H9 (cell line): ENCODE data around the gene CMTM8. TPM values are rescaled to one million over a fixed set of nuclear protein-coding genes. Genes with fewer than 3 reads are reported as not detected.

Source experiments
- DNase-seq: peaks from one replicate; pipeline ENCODE4 v3.0.0-alpha.2; 2017
- H2AFZ ChIP-seq: one replicate; pipeline ENCODE4 v1.6.1; 2013; ENCODE audit warnings: mild to moderate bottlenecking, low read length, control low read depth, moderate library complexity
- H2AK5ac ChIP-seq: 2 replicates; pipeline ENCODE4 v1.6.1; 2013; ENCODE audit warnings: low read length, control low read depth, mixed read lengths; ENCODE audit not compliant: insufficient read length
- H2BK120ac ChIP-seq: one replicate; pipeline ENCODE4 v1.6.1; 2013; ENCODE audit warnings: low read depth, mild to moderate bottlenecking, low read length, control low read depth, inconsistent platforms; ENCODE audit not compliant: poor library complexity, severe bottlenecking
- H2BK12ac ChIP-seq: 2 replicates; pipeline ENCODE4 v1.6.1; 2013; ENCODE audit warnings: low read length, control low read depth, mixed read lengths, low read depth; ENCODE audit not compliant: insufficient read length
- H2BK15ac ChIP-seq: 2 replicates; pipeline ENCODE4 v1.6.1; 2013; ENCODE audit warnings: low read depth, low read length, control low read depth
- H2BK20ac ChIP-seq: one replicate; pipeline ENCODE4 v1.6.1; 2013; ENCODE audit warnings: low read depth, mild to moderate bottlenecking, low read length, control low read depth, inconsistent platforms; ENCODE audit not compliant: poor library complexity, severe bottlenecking
- H2BK5ac ChIP-seq: 2 replicates; pipeline ENCODE4 v1.6.1; 2013; ENCODE audit warnings: low read length, control low read depth, mixed read lengths; ENCODE audit not compliant: insufficient read length
- H3K14ac ChIP-seq: 2 replicates; pipeline ENCODE4 v1.6.1; 2013; ENCODE audit warnings: low read length, control low read depth; ENCODE audit not compliant: insufficient read depth
- H3K18ac ChIP-seq: 2 replicates; pipeline ENCODE4 v1.6.1; 2013; ENCODE audit warnings: low read depth, mild to moderate bottlenecking, mixed read lengths, low read length, control low read depth; ENCODE audit not compliant: insufficient read length
- H3K23ac ChIP-seq: 2 replicates; pipeline ENCODE4 v1.6.1; 2013; ENCODE audit warnings: low read length, control low read depth, mixed read lengths, low read depth; ENCODE audit not compliant: insufficient read length
- H3K23me2 ChIP-seq: 2 replicates; pipeline ENCODE4 v1.6.1; 2013; ENCODE audit warnings: low read depth, mild to moderate bottlenecking, mixed read lengths, low read length, control low read depth; ENCODE audit not compliant: insufficient read length, poor library complexity, severe bottlenecking
- H3K27ac ChIP-seq: 2 replicates; pipeline ENCODE4 v1.5.1; 2013; ENCODE audit warnings: low read length, control low read depth, mixed read lengths, low read depth; ENCODE audit not compliant: insufficient read length
- H3K27me3 ChIP-seq: 2 replicates; pipeline ENCODE4 v1.6.1; 2013; ENCODE audit warnings: low read length, control low read depth, inconsistent platforms; ENCODE audit not compliant: insufficient read depth
- H3K4ac ChIP-seq: 2 replicates; pipeline ENCODE4 v1.6.1; 2013; ENCODE audit warnings: low read depth, mild to moderate bottlenecking, control low read depth, inconsistent platforms, low read length, moderate library complexity
- H3K4me1 ChIP-seq: 2 replicates; pipeline ENCODE4 v1.6.1; 2013; ENCODE audit warnings: low read length, control low read depth, inconsistent platforms; ENCODE audit not compliant: insufficient read depth
- H3K4me2 ChIP-seq: 2 replicates; pipeline ENCODE4 v1.6.1; 2013; ENCODE audit warnings: low read length, control low read depth, mixed read lengths; ENCODE audit not compliant: insufficient read length, insufficient read depth
- H3K56ac ChIP-seq: 2 replicates; pipeline ENCODE4 v1.6.1; 2013; ENCODE audit warnings: low read depth, mild to moderate bottlenecking, mixed read lengths, low read length, control low read depth; ENCODE audit not compliant: insufficient read length
- H3K79me1 ChIP-seq: 2 replicates; pipeline ENCODE4 v1.6.1; 2013; ENCODE audit warnings: low read depth, mild to moderate bottlenecking, moderate library complexity, low read length, control low read depth, inconsistent platforms; ENCODE audit not compliant: insufficient read depth, poor library complexity, severe bottlenecking
- H3K79me2 ChIP-seq: 2 replicates; pipeline ENCODE4 v1.6.1; 2013; ENCODE audit warnings: low read length, control low read depth, inconsistent platforms; ENCODE audit not compliant: insufficient read depth
- H3K9ac ChIP-seq: 2 replicates; pipeline ENCODE4 v1.6.1; 2013; ENCODE audit warnings: low read length, control low read depth, mixed read lengths; ENCODE audit not compliant: insufficient read length; ENCODE audit errors: extremely low read depth
- H3K9me3 ChIP-seq: one replicate; pipeline ENCODE4 v1.6.1; 2013; ENCODE audit warnings: low read depth, low read length, inconsistent platforms; ENCODE audit not compliant: control insufficient read depth
- H3T11ph ChIP-seq: one replicate; pipeline ENCODE4 v1.6.1; 2013; ENCODE audit warnings: mild to moderate bottlenecking, low read length, control low read depth, inconsistent platforms
- H4K20me1 ChIP-seq: one replicate; pipeline ENCODE4 v1.6.1; 2013; ENCODE audit not compliant: control insufficient read depth, insufficient read length, insufficient read depth
- H4K5ac ChIP-seq: 2 replicates; pipeline ENCODE4 v1.6.1; 2013; ENCODE audit warnings: low read depth, mild to moderate bottlenecking, mixed read lengths, low read length, control low read depth; ENCODE audit not compliant: insufficient read length
- H4K8ac ChIP-seq: replicated peaks from 2 replicates; pipeline ENCODE4 v1.6.1; 2013; ENCODE audit warnings: low read length, control low read depth, mixed read lengths, low read depth; ENCODE audit not compliant: insufficient read length
- H4K91ac ChIP-seq: 2 replicates; pipeline ENCODE4 v1.6.1; 2013; ENCODE audit warnings: low read depth, mild to moderate bottlenecking, moderate library complexity, mixed read lengths, low read length, control low read depth; ENCODE audit not compliant: insufficient read length
- H3K27ac Mint-ChIP-seq, 3 experiments: 2 replicates in 2 of 3; 3 replicates in 1 of 3; pipeline ENCODE4 v1.8.0; 2020 to 2021; ENCODE audit warnings: mixed read lengths in 3 of 3, mild to moderate bottlenecking in 1 of 3, moderate library complexity in 1 of 3
- H3K27me3 Mint-ChIP-seq: 2 replicates; pipeline ENCODE4 v1.8.0; 2021; ENCODE audit warnings: low read depth, mild to moderate bottlenecking, moderate library complexity, mixed read lengths
- H3K36me3 Mint-ChIP-seq, 3 experiments: 2 replicates in 2 of 3; 3 replicates in 1 of 3; pipeline ENCODE4 v1.8.0; 2020 to 2021; ENCODE audit warnings: low read depth in 3 of 3, mixed read lengths in 3 of 3; ENCODE audit not compliant: insufficient read depth in 1 of 3
- H3K4me1 Mint-ChIP-seq, 2 experiments: 2 replicates each; pipeline ENCODE4 v1.8.0; 2020; ENCODE audit warnings: mixed read lengths in 2 of 2
- H3K4me3 Mint-ChIP-seq, 2 experiments: 2 replicates in 1 of 2; 3 replicates in 1 of 2; pipeline ENCODE4 v1.8.0; 2020 to 2021; ENCODE audit warnings: mild to moderate bottlenecking in 2 of 2, mixed read lengths in 2 of 2, moderate library complexity in 1 of 2
- H3K9me3 Mint-ChIP-seq, 2 experiments: 2 replicates in 1 of 2; 3 replicates in 1 of 2; pipeline ENCODE4 v1.8.0; 2020; ENCODE audit warnings: mild to moderate bottlenecking in 2 of 2, mixed read lengths in 2 of 2, moderate library complexity in 1 of 2
- CTCF ChIP-seq: fragments of 200-600 bp; sonication (generic); conservative IDR thresholded peaks from 3 replicates; pipeline ENCODE4 v1.8.0; 2021; ENCODE audit warnings: antibody characterized with exemption, mild to moderate bottlenecking
- WGBS: extraction: QIAGEN DNeasy Blood & Tissue Kit; methylation state at CpG from one replicate; pipeline ENCODE4 v1.1.7; 2013; ENCODE audit warnings: missing lambda C conversion rate, low lambda C conversion rate, mixed read lengths; ENCODE audit not compliant: insufficient read length; ENCODE audit errors: extremely low coverage; 5-methylcytosine and 5-hydroxymethylcytosine counted together
- total RNA-seq: library from RNA; stranded (reverse); gene quantifications from 2 replicates; pipeline ENCODE4 v1.2.1, GENCODE V29; 2021

CMTM8 gene
- total RNA-seq, 1 experiment from 2014 or later: 4.0 TPM

- Mint-ChIP-seq H3K27me3 (peaks cover 8% of the 10 kb centered on the region), H3K36me3 (no peaks in the 10 kb centered on the region)
Measured at GRCh38 chr3:32384938-32385337, 146.5 kb downstream of the CMTM8 start.

More at GRCh38 chr3:32384938-32385337, 146.5 kb downstream of the CMTM8 start:
- Histone ChIP-seq H3K9me3 (no peaks in the 10 kb centered on the region), H4K5ac (no peak overlapping the region), H4K91ac (no peak overlapping the region), H3K9ac (no peak overlapping the region), H2BK15ac (no peak overlapping the region), H3K27ac (no peak overlapping the region), H3K4me1 (no peaks in the 10 kb centered on the region), H3K79me2 (no peaks in the 10 kb centered on the region), H4K8ac (no peak overlapping the region), H2BK20ac (no peak overlapping the region), H2BK12ac (no peak overlapping the region), H2AFZ (no peak overlapping the region), H3K18ac (no peak overlapping the region), H2AK5ac (no peak overlapping the region), H3K56ac (no peak overlapping the region), H3K4me2 (no peak overlapping the region), H3T11ph (no peak overlapping the region), H3K14ac (no peak overlapping the region), H2BK5ac (no peak overlapping the region), H2BK120ac (no peak overlapping the region), H3K79me1 (no peaks in the 10 kb centered on the region), H4K20me1 (no peaks in the 10 kb centered on the region), H3K27me3 (no peaks in the 10 kb centered on the region), H3K4ac (no peak overlapping the region), H3K23ac (no peak overlapping the region), H3K23me2 (no peaks in the 10 kb centered on the region)
- Mint-ChIP-seq H3K27ac (no peak overlapping the region), H3K9me3 (no peaks in the 10 kb centered on the region), H3K4me3 (no peak overlapping the region), H3K4me1 (peaks cover 12 to 16% of the 10 kb centered on the region in 2 experiments)
- no CpG with 5 or more reads among the region's 5 CpGs for WGBS
- no peak for DNase-seq
- no peak for TF ChIP-seq CTCF
